ENCODE data around the gene ENPP7. TPM values are rescaled to one million over a fixed set of nuclear protein-coding genes. Genes with fewer than 3 reads are reported as not detected.

ENPP7 gene
- total and polyA plus RNA-seq, 4 donors, result 0.31 TPM; not detected in 3

GRCh38 chr17:79683365-79683764, 47.4 kb upstream of the ENPP7 start:
- ATAC-seq (ENCODE audit: insufficient read depth, low FRiP score) (no peak), DNase-seq (no peak)
- no peak overlapping the region for H3K9ac ChIP-seq (ENCODE audit: insufficient read depth in 1 of 2, low read length in 2 of 2)
- no peak overlapping the region for H3K4me3 ChIP-seq
- no peaks in the 10 kb centered on the region for H3K36me3 ChIP-seq (ENCODE audit: control insufficient read depth in 4 of 4, insufficient read depth in 4 of 4, low read length in 4 of 4)
- no peaks in the 10 kb centered on the region for H3K9me3 ChIP-seq (ENCODE audit: control insufficient read depth in 4 of 4, insufficient read depth in 3 of 4, low read length in 3 of 4)
- 87 to 88% methylated on average over 12 of the region's 12 CpGs for WGBS, 2 donors
- H3K27me3 ChIP-seq (ENCODE audit: control insufficient read depth in 3 of 3, insufficient read depth in 3 of 3, low read length in 2 of 3), result no peaks in the 10 kb centered on the region
- no peak for TF ChIP-seq CTCF (IDR thresholded peaks at IDR 0.05; ENCODE audit: control extremely low read depth, extremely low read depth)
- H3K27ac ChIP-seq (ENCODE audit: low read depth in 1 of 2, low read length in 1 of 2), result no peak overlapping the region
- H3K4me1 ChIP-seq (ENCODE audit: control insufficient read depth in 5 of 5, insufficient read depth in 5 of 5, low read length in 5 of 5), result peaks cover 0 to 3% (median 0%) of the 10 kb centered on the region in 5 donors

- Histone ChIP-seq H3K9me3 (ENCODE audit: control insufficient read depth in 4 of 4, insufficient read depth in 3 of 4, low read length in 3 of 4) (no peaks in the 10 kb centered on the region), H3K27me3 (ENCODE audit: control insufficient read depth in 3 of 3, insufficient read depth in 3 of 3, low read length in 2 of 3) (no peaks in the 10 kb centered on the region), H3K27ac (ENCODE audit: low read depth in 1 of 2, low read length in 1 of 2) (no peak overlapping the region), H3K36me3 (ENCODE audit: control insufficient read depth in 4 of 4, insufficient read depth in 4 of 4, low read length in 4 of 4) (no peaks in the 10 kb centered on the region), H3K4me3 (no peak overlapping the region), H3K9ac (ENCODE audit: insufficient read depth in 1 of 2, low read length in 2 of 2) (no peak overlapping the region), H3K4me1 (ENCODE audit: control insufficient read depth in 5 of 5, insufficient read depth in 5 of 5, low read length in 5 of 5) (peaks cover 0 to 3% (median 0%) of the 10 kb centered on the region in 5 donors)
- no peak for TF ChIP-seq CTCF (IDR thresholded peaks at IDR 0.05; ENCODE audit: control extremely low read depth, extremely low read depth)
- DNase-seq (no peak), ATAC-seq (ENCODE audit: insufficient read depth, low FRiP score) (no peak)
- WGBS, 2 donors, result 75 to 76% methylated on average over 27 to 29 of the region's 29 CpGs
These were observed 46.4 kb upstream of the ENPP7 start for GRCh38 chr17:79684132-79684985.

- H3K9ac ChIP-seq (ENCODE audit: insufficient read depth in 1 of 2, low read length in 2 of 2), result no peak overlapping the region
- ATAC-seq (ENCODE audit: insufficient read depth, low FRiP score) (no peak), DNase-seq (no peak)
- WGBS, 2 donors, result 61 to 78% methylated on average over 9 of the region's 9 CpGs
- no peaks in the 10 kb centered on the region for H3K36me3 ChIP-seq (ENCODE audit: control insufficient read depth in 4 of 4, insufficient read depth in 4 of 4, low read length in 4 of 4)
- H3K4me1 ChIP-seq (ENCODE audit: control insufficient read depth in 5 of 5, insufficient read depth in 5 of 5, low read length in 5 of 5), result peaks cover 0 to 3% (median 0%) of the 10 kb centered on the region in 5 donors
- no peak for TF ChIP-seq CTCF (IDR thresholded peaks at IDR 0.05; ENCODE audit: control extremely low read depth, extremely low read depth)
- H3K27me3 ChIP-seq (ENCODE audit: control insufficient read depth in 3 of 3, insufficient read depth in 3 of 3, low read length in 2 of 3), result no peaks in the 10 kb centered on the region
- no peak overlapping the region for H3K27ac ChIP-seq (ENCODE audit: low read depth in 1 of 2, low read length in 1 of 2)
- no peaks in the 10 kb centered on the region for H3K9me3 ChIP-seq (ENCODE audit: control insufficient read depth in 4 of 4, insufficient read depth in 3 of 4, low read length in 3 of 4)
- no peak overlapping the region for H3K4me3 ChIP-seq
These were observed 45.6 kb upstream of the ENPP7 start for GRCh38 chr17:79685121-79685520.
